ENCODE measurements around the gene CANT1.
"Not testable (repeated sequence)": the region's sequence is repeated elsewhere in the genome, so short reads cannot be mapped to it uniquely, and the experiment has no call there.

The CANT1 gene

DNA sequence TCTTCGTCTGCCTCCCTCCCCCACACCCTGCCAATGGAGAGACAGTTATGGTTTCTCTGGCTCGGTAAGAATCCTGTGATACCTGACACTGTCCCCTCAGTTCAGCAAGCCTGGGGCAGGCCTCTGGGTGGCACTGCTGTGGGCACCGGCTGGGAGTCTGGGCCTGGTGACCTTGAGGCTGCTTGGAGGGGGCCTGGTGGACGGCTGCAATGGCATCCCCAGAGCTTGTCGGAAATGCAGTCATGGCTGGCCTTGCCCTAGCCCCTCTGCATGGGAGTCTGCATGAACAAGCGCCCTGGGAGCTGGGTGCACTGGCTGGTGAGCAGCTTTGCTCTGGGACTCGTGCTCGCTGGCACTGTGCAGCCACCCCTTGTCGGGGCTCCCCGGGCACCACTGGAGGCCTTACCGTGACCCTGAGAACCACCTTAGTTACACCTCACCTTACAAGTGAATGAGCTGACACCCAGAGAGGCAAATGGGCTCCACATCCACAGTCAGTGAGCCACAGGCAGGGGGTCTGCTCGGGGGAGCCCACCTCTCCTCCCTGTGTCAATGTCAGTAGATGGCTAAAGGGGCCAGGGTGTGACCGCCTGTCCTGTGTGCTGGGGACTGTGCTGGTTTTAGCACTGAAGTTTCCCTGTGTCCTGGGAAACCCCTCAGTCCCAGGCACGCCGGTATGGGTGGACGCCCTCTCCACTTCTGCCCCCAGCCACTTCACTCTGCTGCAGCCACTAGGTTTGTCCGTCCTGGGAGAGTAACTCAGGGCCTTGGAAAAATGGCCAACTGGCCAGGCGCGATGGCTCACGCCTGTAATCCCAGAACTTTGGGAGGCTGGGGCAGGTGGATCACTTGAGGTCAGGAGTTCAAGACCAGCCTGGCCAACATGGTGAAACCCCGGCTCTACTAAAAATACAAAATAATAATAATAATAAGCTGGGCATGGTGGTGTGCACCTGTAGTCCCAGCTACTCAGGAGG is 31.3 kb downstream of the CANT1 start:
- DNase-seq (ENCODE audit: low read depth in 1 of 2, low spot score in 1 of 2) = no peak

DNA sequence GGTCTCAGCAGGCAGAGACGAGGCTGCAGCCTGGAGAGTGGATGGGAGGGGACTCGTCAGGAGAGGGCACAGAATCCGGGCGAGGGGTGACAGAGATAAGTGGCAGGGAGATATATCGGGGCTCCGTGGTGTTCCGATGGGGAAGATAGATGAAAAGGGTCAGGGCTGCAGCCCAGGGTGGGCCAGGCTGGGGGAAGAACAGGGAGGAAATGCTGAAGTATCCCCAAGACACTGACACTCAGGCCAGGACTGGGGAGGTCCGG is 32.0 kb downstream of the CANT1 start:
- no peak for DNase-seq (ENCODE audit: low read depth in 1 of 2, low spot score in 1 of 2)

DNA sequence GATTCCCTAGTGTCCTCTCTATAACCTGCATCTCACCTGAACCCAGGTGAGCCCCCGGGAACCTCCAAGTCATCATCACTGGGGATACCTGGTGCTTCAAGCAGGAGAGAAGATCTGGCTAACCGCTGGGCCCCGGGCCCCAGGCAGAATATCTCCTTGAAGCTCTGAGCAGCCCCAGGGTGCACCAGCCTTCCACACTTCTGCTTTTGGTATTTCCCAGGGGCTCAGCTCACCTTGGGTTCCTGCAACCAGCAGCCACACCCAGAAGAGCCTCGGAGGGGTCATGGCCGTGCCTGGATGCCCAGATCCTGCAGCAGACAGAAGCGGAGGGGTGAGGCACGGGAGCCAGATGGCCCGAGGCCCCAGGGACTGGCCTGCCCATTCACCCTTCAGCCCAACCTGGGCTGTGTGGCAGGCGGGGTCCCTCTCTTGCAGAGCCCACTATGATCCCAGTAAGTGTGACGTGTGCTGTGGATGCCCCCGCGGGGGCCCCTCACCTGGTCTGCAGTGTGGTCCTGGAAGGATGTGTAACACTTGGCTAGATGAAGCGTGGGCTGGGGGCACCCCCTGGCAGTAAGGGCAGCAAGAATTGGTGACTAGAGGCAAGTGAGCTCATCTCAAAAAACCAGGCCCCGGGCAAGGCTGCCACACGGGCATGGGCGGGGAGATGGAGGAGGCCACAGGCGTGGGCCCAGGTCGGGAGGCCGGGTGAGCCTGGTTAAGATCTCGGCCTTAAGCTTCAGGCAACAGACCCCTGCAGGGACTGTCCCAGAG is 32.5 kb downstream of the CANT1 start:
- no peak for DNase-seq (ENCODE audit: low read depth in 1 of 2, low spot score in 1 of 2)

DNA sequence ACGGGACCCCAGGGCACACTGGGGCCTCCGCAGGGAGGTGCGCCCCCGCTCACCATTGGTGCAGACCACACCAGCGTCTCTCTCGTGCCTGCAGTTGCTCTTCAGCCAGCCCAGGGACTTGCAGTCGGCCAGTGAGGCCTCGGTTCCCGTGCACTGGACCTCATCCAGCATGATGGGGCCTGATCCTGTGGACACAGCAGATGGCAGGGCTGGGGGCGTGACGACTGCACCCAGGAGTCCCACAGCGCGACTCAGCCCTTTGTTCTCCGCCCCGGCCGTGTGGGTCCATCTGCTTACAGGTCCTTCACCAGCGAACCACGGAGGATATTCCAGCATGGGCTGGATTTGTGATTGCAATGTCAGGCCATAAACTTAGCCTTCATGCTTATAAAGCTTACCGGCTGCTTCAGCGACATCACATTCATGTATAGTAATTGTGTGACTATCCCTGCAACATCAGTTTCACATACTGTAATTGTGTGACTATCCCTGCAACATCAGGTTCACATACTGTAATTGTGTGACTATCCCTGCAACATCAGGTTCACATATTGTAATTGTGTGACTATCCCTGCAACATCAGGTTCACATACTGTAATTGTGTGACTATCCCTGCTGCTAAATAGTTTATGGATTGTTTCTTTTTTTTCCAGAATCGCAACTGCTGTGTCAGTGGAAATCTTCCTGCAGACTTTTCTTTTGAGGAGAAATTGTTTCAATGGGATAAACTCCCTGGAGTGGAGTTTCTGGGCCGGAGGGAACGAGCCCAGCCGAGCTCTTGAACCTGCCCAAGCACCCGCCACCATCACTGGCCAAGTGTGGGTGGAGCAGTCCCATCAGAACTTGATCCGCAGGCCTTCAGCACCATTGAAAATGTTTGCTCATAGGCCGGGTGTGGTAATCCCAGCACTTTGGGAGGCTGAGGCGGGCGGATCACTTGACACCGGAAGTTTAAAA is 34.7 kb downstream of the CANT1 start:
- no peak for DNase-seq (ENCODE audit: low read depth in 1 of 2, low spot score in 1 of 2)

DNA sequence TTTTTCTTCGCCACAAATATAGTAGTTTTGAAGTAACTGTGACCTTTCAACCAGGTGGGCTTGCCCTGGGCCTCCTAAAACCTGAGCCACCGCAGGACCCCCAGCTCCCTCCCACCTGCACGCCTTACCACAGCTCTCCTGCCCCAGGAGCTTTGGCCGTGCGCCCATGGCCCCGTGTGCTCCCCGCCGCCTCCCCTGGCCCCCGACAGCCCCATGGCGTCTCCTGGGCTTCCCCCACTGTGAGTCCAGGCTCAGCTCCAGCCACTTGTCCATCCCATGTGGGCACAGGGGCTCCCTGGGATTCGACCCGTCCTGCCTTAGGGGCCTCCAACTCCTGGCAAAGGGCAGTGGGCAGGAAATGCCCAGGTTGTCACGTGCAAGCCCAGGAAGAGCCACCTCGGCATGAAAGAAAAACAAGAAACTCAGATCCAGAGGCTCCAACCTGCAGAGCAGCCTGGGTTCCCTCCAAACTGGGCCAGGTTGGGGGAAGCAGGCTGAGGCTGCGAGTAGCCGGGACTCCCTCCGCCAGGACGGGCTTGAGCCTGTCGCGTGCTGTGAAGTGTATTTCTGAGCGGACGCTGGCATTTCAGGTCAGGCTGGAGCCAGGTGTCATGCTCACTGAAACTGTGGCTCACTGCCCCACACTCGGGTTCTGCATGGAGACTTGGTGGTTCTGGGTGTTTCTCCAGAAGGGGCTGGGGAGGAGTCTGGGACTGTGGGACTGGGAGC is 35.6 kb downstream of the CANT1 start:
- no peak for DNase-seq (ENCODE audit: low read depth in 1 of 2, low spot score in 1 of 2)

DNA sequence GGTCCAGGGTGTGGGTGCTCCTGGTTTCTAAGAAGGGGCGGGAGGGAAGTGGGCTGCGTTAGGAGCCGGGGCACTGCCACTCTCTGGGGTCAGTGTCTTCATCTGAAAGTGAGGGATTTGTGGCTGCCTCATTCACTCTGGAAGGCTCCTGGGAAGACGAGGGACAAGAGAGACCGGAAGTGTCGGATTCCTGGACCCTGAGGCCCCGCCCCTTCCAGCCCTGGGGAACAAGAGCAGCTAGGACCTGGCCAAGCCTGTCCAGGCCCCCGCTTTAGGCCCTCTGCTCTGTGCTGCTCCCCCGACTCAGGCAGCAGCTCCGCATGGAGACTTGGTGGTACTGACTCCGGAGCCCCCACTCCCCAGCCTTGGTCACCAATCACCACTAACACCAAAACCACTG is 36.4 kb downstream of the CANT1 start:
- DNase-seq (ENCODE audit: low read depth in 1 of 2, low spot score in 1 of 2) = no peak

DNA sequence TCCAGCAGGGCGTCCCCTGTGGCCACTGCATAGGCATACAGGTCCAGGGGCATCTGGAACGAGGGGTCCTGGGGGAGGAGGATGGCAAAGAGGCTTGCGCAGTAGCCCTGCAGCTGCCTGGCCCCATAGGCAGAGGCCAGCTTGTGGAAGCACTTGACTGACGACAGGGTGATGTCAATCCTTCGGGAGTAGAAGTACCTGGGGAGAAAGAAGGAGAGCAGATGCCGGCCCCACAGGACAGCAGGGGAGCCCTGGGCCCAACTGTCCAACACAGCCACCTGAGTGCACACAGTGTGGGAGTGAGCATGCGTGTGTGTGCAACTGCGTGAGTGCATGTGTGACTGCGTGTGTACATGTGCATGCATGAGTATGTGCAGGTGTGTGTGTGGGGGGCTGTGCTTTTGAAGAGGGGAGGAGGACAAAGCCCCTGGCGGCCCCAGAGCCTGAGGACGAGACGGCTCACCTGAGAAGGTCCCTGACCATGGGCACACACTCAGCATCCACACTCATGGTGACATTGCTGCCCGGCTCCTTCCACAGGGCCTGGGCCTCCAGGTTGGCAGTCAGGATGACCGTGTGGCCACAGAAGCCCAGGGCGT is 37.0 kb downstream of the CANT1 start:
- DNase-seq (ENCODE audit: low read depth in 1 of 2, low spot score in 1 of 2) = no peak

DNA sequence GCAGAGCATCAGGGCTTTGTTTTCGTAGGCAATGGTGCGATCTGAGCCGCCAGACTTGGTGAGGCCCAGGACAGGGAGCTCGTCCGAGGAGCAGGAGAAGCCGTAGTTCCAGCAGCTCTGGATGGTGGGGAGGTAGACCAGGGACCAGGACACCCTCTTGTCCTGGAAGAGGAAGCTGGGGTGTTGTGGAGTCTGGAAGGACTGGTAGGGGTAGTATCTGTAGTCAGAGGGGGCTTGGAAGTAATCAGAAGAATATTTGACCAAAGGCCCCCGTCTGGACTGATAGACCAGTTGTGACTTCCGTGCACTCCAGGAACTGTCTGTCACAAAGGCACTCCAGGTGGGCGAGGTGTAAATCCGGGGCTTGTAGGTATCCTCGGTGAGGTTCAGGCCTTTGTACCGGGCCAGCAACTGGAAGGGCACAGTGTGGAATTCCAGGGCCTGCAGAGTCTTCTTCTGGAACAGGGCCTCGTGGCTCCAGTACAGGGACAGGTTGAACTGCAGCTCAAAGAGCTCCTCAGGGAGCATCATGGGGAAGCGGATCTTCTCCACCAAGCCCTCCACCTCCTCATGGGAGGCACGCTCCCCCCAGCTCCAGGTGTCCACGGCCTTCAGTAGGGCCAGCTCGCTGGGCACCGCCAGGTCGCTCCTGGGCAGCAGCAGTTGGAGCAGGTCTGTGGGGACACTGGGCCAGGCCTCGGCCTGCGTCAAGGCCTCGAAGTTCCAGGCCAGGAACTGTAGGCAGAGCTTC is 37.6 kb downstream of the CANT1 start:
- no peak for DNase-seq (ENCODE audit: low read depth in 1 of 2, low spot score in 1 of 2)

DNA sequence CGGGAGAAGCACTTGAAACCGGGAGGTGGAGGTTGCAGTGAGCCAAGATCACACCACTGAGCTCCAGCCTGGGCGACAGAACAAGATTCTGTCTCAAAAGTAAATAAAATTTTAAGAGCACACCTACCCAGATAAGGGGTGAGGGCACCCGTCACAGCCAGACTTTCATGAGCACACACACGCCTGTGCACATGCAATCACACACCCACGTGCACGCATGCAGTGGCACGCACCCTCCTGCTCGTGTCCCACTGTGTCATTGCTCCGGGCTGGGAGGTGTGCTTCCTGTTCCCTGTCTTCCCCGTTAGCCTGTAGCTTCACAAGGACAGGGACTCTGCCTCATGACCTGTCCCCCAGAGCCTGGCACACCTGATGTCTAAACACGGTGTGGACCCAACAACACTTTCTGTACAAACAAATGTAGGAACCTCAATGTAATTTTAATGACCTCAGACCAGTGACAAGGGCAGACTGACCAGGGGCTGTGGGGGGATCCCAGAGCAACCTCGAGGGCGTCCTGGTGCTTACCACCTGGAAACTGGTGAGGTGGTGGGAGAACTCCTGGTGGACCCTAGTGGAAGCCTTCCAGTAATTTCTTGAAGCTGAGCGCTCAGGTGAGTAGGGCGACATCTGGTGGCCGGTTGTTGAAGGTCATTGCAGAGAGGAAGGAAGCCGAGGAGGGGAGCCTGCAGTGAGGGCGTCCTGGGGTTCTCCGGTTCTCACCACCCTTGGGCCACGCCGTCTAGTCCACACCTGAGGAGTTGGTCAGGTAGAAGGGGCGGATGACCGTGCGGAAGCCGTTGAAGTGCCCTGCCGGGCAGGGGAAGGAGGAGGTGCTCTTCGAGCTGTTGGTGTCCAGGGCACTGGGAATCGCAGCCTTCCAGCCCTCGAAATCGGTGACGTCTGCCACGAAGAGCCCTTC is 38.5 kb downstream of the CANT1 start:
- peak; percentile 59 to 71 for DNase-seq (ENCODE audit: low read depth in 1 of 2, low spot score in 1 of 2)

DNA sequence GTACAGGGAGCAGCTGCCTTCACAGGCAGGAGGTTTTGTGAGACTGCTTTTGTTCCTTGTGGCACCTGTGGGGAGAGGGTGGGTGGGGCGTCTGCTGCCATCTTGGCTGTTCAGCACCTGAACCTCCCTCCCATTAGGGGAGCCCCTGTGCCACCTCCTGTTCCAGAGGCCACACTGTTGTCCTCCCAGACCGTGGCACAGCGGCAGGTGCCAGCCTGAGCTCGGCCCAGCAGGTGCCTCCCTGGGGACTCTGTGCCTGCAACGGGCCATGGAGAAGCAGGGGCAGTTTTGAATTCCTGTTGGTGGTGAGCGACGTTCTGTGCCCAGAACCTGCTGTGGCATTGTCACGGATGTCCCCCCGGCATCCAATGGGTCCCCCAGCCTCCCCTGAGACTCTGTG is 39.7 kb downstream of the CANT1 start:
- DNase-seq (ENCODE audit: low read depth in 1 of 2, low spot score in 1 of 2) = no peak

DNA sequence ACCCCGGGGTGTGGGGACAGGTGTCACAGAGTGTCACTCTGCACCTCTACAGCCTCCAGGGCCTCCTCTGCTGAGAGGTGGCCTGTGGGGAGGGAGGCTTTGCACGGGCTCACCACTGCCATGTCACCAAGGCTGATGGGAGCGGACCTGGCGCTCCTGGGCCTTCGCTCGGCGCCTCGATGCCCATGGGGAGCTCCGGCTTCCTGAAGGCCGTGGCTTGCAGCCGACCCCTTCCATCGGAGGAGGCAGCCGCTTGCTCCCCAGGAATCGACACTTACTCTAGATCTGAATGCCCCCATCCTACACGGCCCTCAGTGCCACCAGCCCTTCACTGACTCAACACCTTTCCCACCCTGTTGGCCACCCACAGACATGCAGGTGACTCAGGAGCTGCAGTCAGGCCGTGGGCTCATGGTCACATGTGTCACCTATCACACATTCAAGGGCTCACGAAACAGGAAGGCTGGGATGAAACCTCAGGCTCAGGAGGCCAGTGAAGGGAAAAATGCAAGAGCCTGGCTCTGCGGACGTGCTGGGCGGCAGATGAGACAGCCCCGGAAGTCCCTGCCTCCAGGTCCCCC is 41.7 kb downstream of the CANT1 start:
- no peak for DNase-seq (ENCODE audit: low read depth in 1 of 2, low spot score in 1 of 2)

DNA sequence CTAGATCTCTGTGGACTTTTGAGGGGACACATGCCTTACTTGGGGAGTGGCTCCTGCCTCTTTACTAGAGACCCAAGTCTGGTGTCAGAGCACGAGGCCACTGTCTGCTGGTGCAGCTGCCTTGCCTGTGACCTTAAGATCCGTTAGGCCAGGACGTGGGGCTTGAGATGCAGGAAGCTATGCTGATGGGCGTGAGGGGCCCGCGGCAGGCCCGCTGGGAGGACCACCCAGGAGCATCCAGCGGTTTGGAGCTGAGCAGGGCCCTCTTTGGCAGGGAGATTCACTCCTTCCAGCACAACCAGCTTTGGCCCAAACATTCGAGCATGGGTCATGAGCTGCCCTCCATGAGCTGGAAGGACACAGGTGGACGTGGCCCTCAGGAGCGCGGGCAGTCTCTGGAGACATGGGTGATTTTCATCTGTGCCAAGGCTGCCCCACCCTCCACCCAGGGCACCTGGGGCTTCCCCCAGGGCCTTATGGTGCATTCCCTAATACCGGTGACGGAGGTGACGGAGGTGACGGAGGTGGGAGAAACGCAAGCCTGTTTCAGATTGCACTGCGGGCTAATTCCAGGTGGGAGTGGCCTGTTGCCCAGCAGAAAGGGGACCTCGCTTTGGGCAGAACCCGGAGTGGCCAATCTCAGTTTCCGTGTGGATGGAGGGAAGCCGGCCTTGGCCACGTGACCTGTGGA is 42.5 kb downstream of the CANT1 start:
- no peak for DNase-seq (ENCODE audit: low read depth in 1 of 2, low spot score in 1 of 2)

DNA sequence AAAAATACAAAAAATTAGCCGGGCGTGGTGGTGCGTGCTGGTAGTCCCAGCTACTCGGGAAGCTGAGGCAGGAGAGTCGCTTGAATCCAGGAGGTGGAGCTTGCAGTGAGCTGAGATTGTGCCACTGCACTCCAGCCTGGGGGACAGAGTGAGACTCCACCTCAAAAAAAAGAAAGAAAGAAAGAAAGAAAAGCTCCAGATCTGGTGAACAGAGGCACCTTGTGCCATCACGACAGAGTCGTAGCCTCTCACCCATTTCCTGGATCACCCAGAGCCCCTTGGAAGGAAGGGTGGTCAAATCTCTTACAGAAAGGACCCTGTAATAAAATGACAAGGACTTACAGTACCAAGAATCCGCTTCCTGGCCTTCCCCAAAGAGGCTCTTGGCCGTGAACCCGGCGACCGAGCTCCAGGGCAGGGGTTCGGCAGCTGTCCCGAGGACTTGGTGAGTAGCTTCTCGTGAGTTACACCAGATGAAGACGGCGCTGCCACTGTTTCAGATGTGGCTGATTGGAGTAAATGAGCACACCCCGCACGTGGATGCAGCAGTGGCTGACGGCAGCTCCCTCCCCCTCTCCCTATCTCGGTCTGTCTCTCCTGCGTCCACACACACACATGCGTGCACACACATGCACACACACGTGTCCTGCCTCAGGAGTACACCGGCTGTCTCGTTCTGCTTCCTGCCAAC is 43.3 kb downstream of the CANT1 start:
- DNase-seq (ENCODE audit: low read depth in 1 of 2, low spot score in 1 of 2) = no peak

DNA sequence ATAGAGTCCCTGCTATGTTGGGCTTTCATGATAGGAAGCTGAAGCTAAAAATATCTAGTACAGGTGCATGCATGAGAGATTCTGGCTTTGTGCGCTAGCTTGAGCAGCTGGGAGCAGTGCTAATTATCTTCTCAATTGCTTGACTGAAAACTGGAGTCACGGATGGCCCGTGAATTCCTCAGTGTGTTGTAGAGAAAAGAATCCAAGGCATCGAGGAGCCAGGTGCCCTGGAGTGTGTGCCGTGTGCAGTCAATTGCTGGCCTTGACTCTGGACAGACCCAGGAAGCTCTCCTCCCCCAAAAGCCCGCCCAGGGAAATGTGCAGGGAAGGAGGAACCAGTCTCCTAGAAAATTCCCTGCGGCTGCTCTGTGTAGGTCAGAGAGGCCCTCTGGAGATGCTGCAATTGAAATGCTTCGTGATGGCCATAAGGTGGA is 44.1 kb downstream of the CANT1 start:
- no peak for DNase-seq (ENCODE audit: low read depth in 1 of 2, low spot score in 1 of 2)

DNA sequence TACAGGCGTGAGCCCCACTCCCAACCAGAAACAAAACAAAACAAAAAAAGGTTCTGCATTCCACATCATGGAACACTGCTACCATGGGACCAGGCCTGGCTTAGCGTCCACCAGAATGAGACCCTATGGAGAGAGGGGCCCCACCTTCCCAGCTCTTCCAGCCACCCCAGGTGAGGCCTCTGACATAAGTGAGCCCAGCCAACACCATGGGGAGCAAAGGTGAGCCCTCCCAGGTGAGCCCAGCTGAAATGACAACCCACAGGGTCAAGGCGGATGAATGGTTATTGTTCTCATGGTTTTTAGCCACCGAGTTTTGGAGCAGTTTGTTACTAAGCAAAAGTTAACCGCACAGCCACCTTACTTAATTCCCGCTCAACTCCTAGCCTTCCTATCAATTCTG is 46.2 kb downstream of the CANT1 start:
- no peak for DNase-seq (ENCODE audit: low read depth in 1 of 2, low spot score in 1 of 2)

DNA sequence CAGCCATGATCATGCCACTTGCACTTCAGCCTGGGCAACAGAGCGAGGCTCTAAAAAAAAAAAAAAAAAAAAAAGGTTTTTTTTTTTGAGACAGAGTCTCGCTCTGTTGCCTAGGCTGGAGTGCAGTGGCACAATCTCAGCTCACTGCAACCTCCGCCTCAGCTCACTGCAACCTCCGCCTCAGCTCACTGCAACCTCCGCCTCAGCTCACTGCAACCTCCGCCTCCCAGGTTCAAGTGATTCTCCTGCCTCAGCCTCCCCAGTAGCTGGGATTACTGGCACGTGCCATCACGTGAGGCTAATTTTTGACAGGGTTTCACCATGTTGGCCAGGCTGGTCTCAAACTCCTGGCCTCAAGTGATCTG is 46.6 kb downstream of the CANT1 start:
- DNase-seq (ENCODE audit: low read depth in 1 of 2, low spot score in 1 of 2) = not testable (repeated sequence)

DNA sequence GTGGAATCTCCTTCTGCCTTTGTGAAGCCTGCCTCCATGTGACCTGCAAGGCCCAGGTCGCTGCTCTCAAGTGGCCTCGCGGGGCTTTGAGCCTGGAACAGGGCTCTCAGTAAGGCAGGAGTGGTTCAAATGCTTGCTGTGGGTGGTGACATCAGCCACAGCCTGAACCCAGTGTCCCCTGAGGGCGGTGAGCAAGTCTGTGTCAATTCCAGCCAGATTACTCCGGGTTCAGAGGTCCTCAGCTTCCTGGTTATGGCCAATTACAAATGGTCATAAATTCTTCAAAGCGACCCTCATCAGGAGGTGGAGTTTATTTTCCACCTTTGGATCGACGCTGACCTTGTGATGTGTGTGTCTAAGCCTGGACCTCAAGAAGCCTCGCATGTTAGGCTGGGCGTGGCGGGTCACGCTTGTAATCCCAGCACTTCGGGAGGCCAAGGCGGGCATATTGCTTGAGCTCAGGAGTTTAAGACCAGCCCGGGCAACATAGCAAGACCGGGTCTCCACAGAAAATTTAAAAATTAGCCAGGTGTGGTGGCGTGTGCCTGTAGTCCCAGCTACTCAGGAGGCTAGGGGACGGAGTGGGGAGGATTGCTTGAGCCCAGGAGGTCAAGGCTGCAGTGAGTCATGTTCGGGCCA is 47.1 kb downstream of the CANT1 start:
- DNase-seq (ENCODE audit: low read depth in 1 of 2, low spot score in 1 of 2) = no peak

Measured in stimulated activated CD4-positive, alpha-beta T cell treated with anti-CD3 and anti-CD28 coated beads, Interleukin-15, amount 100 ng/mL, for 1 hour (primary cell).